Retinal pigment epithelial cell (primary cell): ENCODE data around the gene PTCH1.

Source experiments
- DNase-seq: peaks from one replicate; pipeline ENCODE4 v3.0.0-alpha.2; 2010; ENCODE audit warnings: low read depth
- H3K4me3 ChIP-seq: 2 replicates; pipeline ENCODE4 v1.5.1; 2011; ENCODE audit warnings: mild to moderate bottlenecking, low read length, control low read depth, moderate library complexity
- CTCF ChIP-seq: conservative IDR thresholded peaks from 2 replicates; pipeline ENCODE4 v1.5.1; 2011; ENCODE audit warnings: low read depth, low read length, control low read depth, inconsistent platforms

The PTCH1 gene

GRCh38 chr9:95447660-95448420 lies 68.9 kb downstream of the PTCH1 start:
- no peak for DNase-seq
- TF ChIP-seq CTCF = no peak
- no peak overlapping the region for H3K4me3 ChIP-seq

GRCh38 chr9:95446984-95447383 lies 69.8 kb downstream of the PTCH1 start:
- DNase-seq = no peak
- no peak overlapping the region for H3K4me3 ChIP-seq
- no peak for TF ChIP-seq CTCF

- TF ChIP-seq CTCF = no peak
- DNase-seq = no peak
- H3K4me3 ChIP-seq = no peak overlapping the region
Observed at GRCh38 chr9:95446259-95446658, 70.5 kb downstream of the PTCH1 start.

- H3K4me3 ChIP-seq = no peak overlapping the region
- no peak for DNase-seq
- no peak for TF ChIP-seq CTCF
Observed at GRCh38 chr9:95444160-95444559, 72.6 kb downstream of the PTCH1 start.

- no peak for TF ChIP-seq CTCF
- no peak for DNase-seq
- H3K4me3 ChIP-seq = no peak overlapping the region
Observed at GRCh38 chr9:95443301-95443700, 73.5 kb downstream of the PTCH1 start.

GRCh38 chr9:95441081-95441480 lies 75.7 kb downstream of the PTCH1 start:
- H3K4me3 ChIP-seq = no peak overlapping the region
- no peak for TF ChIP-seq CTCF
- no peak for DNase-seq

GRCh38 chr9:95440447-95440846 lies 76.3 kb downstream of the PTCH1 start:
- no peak overlapping the region for H3K4me3 ChIP-seq
- no peak for DNase-seq
- TF ChIP-seq CTCF = no peak
